RPMI7951 (cell line): ENCODE data around the gene NDUFB2. TPM values are rescaled to one million over a fixed set of nuclear protein-coding genes. Genes with fewer than 3 reads are reported as not detected.
"Not testable (repeated sequence)": the region's sequence is repeated elsewhere in the genome, so short reads cannot be mapped to it uniquely, and the experiment has no call there.

ENCODE experiments used
- DNase-seq: peaks from one replicate; pipeline ENCODE4 v3.0.0-alpha.2; 2012; ENCODE audit warnings: low read depth
- total RNA-seq: library from RNA; depleted of rRNA; stranded (reverse); fragments of >200 nt; shearing (Covaris generic); gene quantifications from 2 replicates; pipeline ENCODE4 v1.2.3, GENCODE V29; 2014; rRNA removed

Gene NDUFB2
- 333 and 473 TPM in 2 replicates for total RNA-seq

DNA sequence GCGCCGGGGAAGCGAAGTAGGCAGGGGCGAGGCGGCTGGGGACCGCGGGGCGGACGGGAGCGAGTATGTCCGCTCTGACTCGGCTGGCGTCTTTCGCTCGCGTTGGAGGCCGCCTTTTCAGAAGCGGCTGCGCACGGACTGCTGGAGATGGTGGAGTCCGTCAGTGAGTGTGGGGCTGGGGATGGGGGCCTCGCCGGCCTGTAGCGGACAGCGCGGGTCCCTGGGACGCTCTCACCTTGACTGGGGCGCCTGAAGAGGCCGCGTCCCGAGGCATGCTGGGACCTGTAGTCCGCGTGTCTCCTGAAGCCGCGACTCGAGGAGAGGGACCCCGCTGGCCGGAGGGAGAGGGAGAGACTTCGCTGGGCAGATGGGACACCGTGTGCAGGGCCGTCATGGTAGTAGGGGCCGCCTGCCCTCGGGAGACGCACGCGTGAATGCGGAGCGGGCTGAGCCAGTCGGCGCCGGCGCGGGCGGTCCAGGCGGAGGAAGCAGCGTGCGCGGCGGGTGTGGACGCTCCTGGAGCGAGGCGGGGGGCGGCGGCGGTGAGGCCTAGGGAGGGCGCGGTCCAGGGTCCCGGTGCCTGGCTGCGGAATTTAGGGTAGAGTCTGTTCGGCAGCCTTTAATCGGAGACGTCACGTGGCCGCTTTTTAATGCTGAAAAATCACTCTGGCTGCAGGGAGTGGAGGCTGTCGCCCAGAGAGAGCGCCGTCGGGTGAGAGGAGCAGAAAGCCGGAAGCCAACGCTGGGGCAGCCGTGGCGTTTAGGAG is at the start of gene NDUFB2:
Gene NDUFB2, plus strand, starts transcription at position 29 of the 767 bp plus-strand sequence. Its CDS starts 37 bp downstream, at position 66.
- DNase-seq: peak; percentile 78

DNA sequence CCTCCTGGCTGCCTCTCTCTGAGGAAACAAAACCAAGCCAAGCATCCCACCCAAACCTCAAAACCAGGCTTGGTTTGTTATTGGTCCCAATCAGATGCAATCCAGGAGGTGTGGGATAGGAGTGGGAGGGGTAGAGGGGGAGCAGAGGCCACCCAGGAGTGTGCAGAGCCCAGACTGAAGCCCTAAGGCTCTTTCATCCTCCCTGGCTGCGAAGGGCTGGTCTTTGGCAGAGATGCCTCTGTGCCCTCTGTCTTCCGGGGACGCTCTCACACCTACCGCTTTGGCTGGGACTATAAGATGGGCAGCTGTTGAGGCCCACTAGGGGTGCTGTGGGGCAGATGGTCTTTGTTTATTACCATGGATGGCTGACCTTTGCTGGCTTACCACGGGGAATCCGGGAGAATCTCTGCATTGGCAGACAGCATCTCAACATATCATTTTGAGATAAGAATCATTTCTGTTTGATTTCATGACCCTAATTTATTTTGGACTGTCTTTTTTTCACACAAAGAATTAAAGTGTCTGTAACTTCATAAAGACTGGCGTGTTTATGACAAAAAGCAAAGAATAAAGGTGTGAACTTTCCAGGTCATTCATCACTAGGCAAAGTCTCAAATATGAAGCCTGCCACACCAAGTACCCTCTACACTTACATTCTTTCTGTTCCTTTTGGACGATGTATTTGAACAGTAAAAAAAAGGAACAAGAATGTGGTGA is 49.4 kb upstream of the NDUFB2 start:
- DNase-seq: peak; percentile 84

DNA sequence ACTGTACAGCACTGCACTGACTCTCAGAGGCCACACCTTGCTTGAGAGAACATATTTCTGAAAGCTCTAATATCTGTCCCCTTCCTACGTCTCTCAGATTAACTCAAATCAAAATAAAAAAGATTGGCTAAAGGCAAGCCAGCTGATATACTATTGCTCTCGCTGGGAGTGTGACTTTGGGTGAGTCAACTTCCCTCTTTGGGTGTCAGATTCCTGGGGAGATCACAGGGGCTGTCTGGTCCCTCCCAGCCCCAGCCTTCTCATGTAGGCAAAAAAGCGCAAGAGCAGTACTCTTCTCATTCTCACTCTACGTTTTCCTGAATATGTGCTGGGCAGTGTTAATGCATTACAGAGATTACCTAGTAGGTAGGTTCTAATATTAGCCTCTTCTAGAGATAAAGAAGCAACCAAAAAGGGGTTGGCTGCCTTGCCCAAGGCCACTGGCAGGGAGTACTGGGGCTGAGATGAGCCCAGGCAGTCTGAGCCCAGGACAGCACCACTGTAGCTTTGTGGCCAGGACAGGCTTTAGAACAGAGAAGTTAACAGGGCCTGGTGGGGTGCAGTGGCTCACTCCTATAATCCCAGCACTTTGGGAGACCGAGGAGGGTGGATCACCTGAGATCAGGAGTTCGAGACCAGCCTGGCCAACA is 46.8 kb upstream of the NDUFB2 start:
- peak; percentile 68 for DNase-seq

DNA sequence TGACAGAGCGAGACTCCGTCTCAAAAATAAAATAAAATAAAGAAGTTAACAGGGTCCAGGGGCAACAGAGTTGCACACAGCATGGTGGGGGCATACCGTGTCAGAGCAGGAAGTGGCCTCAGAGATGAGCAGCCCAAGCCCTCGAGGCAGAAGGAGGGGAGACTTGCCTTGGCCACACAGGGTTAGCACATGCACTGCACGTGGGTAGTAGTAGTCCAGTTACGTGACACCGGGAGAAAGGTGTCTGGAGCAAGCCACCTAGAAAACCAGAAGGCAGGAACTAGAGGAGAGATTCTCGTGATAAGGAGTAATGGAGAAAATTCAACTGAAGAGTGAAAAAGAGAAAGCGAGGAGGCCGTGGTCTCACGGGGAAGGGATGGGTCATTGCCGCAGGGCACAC is 46.1 kb upstream of the NDUFB2 start:
- peak; percentile 35 for DNase-seq

DNA sequence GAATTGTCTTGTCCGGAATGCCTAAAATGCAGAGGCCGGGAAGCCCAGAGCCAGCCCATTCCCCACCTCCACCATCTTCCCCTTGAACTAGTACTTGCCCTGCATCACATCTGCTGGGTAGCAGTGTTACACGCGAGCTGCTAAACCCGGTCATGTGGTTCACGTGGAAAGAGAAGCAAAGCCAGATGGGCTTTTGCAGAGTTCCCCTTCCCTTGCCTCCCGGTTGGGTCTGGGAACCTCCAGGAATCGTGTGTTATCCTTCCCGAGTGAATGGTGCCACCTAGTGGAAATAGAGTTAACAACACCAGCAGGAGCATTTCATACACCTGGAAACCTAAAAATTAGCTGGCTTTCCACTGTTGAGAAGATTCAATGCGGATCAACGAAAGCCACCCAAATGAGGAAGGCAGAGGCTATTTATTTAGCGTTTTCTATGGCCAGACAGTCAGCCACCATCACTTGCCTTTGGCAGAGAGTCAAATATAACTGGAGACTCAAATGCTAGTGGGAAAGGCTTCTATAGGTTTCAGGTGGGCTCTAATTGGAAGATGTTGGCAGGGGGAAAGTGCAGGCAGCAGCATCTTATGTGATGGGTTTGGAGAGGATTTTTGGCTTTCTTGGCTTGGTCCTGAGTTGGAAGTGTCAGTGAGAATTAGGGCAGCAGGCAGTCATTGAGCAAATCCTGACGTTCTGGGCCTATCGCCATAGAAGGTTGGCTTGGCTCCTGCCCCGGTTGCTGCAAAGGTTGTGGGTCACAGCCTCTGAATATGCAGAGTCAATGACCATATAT is 43.0 kb upstream of the NDUFB2 start:
- DNase-seq: peak; percentile 85

DNA sequence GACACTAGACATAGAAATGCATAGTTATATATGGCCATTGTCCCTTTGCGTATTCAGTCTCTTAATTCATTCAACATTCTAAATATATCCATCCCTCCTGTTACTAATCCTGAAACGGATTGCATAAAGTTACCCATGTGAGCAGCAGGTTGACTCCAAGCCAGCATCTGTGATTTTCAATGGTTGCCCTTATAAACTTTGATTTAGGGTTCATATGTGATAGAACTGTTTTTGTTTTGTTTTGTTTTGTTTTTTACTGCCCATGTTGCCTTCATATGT is 42.5 kb upstream of the NDUFB2 start:
- DNase-seq: no peak

DNA sequence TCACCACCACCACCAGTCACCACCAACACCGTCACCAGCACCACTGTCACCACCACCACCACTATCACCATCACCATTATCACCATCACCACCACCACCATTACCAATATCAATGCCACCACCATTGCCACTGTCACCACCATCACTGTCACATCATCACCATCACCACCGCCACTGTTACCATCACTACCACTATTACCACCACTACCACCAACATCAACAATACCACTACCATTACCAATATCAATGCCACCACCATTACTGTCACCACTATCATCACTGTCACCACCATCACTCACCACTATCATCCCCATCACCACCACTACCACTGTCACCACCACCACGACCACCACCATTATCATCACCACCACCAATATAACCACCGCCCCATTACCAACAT is 41.8 kb upstream of the NDUFB2 start:
- DNase-seq: no peak

DNA sequence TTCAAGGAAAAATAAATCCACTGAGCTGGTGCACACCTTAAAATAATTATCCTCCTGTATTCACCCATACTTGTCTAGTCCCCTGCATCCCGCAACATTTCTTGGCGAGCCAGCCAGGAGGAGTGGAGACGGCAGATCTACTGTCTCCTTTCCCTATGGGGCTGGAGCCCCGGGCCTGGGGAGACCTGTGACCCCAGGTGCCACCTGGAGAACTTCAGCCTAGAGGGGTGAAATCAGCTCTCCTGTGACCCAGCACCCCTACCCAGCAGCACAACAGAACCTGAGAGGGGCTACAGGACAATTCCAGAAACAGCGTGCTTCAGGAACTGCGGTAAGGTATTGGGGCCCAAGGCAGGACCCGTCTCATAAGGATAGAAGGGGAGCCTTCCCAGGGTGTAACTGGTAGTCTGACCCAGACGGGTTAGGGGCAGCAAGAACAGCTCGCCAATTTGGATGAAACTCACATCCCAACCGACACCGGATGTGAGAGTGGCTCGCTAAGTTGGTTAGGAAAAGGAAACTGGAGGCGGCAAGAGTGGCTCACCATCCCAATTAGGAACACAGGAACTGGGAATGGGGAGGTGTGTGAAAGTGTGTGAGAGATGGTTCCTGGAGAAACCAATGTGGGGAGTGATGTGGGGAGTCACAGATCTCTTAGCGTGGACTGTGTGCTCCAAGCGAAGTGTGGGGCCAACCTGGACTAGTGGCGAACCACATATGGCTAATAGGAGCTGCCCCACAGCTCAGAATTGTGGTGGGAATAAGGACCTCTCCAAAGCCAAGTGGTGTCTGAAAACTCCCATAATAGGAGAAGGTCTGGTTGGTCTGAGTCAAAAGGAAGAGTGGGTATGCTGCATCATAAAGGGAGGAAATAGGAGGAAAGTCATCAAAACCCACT is 40.7 kb upstream of the NDUFB2 start:
- DNase-seq: no peak

DNA sequence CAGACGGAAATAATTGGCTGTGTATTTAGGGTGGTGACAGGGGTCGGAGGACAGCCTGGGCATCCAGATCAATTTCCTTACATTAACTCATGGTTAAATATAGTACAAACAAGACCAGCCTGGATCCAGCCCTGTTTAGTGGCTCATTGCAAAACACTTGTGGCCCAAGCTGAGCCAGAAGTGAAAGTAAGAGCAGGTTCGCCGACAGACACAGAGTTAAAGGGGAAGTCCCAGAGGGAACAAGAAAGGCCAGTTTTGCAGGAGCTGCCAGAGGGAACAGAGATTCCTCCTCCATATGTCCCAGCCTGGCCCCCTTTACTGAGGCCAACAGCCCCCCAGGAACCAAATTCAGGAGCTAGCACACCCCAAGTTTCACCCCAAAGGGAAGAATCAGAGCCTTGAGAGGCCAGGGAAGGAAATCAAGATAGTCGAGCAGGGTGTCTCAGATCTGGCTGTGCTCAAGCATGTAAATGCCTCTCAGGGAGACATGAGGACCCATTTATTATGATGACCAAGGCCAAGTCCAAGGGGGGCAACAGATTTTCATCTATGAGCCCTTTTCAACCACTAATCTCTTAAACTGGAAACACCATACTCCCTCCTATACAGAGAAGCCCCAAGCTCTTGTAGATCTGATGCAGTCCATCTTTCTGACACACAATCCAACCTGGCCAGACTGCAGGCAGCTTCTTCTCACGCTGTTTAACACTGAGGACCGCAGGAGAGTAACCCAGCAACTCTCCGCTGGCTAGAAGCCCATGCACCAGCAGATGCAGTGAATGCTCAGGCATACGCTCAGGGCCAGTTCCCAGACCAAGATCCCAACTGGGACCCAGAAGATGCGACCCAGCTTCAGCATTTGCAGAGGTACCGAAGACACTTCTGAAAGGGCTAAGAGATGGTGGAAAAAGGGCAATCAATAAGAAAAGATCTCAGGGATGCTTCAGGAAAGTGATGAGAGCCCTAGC is 39.7 kb upstream of the NDUFB2 start:
- DNase-seq: peak; percentile 78

DNA sequence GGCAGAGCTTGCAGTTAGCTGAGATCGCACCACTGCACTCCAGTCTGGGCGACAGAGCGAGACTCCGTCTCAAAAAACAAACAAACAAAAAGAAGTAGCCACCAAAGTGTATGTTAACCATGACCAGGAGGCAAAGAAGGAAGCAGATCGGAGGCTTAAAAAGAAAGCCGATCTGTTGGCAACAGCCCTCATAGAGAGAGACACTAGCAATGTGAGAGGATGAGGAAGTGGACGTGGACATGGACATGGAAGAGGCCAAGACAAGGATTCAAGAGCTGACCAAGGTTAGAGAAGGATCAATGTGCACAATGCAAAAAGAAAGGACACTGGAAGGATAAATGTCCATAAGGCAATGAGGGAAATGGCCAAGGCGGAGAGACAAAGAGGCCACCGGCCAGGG is 38.6 kb upstream of the NDUFB2 start:
- DNase-seq: no peak

DNA sequence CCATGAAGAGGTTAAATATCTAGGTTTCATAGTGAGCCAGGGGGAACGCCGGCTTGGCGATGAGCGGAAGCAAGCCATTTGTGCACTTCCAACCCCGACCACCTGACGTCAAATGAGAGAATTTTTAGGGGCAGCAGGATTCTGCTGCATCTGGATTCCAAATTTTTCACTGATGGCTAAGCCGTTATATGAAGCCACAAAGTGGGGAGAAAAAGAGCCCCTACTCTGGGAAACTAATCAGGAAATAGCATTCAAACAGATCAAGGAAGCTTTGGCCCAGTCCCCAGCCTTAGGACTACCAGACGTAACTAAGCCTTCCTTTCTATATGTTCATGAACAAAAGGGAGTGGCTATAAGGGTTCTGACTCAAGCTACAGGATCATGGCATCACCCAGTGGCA is 36.7 kb upstream of the NDUFB2 start:
- no peak for DNase-seq

DNA sequence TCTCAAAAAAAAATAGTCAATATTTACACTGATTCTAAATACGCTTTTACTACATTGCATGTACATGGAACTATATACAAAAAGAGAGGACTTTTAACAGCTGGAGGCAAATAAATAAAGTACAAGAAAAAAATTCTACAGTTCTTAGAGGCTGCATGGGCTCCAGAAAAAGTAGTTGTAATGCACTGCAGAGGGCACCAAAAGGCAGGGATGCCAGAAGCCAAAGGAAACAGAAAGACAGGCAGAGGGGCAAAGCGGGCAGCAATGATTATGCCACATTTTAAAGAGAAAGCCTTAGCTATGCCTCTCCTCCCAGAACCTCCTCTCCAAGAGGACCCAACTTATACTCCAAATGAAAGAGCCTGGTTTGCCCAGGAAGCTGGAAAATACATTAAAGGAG is 35.4 kb upstream of the NDUFB2 start:
- DNase-seq: peak; percentile 40

DNA sequence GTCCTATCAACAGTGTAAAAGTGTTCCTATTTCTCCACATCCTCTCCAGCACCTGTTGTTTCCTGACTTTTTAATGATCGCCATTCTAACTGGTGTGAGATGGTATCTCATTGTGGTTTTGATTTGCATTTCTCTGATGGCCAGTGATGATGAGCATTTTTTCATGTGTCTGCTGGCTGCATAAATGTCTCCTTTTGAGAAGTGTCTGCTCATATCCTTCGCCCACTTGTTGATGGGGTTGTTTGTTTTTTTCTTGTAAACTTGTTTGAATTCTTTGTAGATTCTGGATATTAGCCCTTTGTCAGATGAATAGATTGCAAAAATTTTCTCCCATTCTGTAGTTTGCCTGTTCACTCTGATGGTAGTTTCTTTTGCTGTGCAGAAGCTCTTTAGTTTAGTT is 33.6 kb upstream of the NDUFB2 start:
- DNase-seq: not testable (repeated sequence)

DNA sequence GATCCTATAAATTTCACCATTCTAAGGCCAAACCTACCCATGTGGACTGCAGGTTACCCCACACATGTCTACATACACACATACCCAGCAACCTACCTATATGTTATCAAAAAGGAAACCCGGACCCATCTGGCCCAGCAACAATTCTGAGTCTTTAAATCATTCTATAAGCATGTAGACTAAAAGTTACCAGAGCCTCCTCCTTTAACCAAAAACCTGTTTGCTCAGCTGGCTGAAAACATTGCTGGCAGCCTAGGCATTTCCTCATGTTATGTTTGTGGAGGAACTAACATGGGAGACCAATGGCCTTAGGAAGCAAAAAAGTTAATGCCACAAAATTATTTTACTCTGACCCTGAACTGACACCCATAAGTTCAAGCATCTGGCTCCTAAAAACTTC is 29.0 kb upstream of the NDUFB2 start:
- DNase-seq: no peak

DNA sequence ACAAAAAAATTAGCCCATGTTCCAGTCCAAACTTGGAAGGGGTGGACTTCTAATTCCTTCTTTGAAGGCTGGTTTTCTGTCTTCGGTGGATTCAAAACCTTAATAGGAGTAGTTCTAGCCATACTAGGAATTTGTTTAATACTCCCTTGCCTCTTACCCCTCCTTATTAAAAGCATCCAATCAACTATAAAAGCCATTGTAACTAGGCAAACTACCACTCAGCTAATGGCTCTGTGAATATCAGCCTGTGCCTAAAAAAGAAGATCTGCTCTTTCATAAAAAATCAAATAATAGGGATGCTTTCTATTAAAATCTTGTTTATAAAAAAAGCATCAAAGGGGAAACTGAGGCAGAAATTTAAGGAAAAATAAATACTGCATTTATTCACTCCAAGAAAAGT is 27.9 kb upstream of the NDUFB2 start:
- DNase-seq: no peak

DNA sequence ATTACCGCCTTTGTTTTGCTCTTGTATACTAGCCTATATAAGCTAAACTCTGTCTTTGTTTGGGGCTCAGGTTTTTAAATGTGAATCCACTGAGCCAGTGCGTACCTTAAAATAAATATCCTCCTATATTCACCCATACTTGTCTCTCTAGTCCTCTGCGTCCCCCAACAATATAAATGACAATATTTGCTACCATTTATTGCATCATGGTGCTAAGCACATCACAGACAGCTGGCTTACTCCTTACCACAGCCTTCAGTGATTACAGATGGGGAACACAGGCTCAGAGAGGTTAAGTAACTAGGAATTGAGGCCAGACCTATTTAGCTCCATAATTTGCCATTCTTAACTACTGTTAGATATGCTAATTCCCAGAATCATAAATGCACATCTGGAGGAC is 27.2 kb upstream of the NDUFB2 start:
- no peak for DNase-seq

DNA sequence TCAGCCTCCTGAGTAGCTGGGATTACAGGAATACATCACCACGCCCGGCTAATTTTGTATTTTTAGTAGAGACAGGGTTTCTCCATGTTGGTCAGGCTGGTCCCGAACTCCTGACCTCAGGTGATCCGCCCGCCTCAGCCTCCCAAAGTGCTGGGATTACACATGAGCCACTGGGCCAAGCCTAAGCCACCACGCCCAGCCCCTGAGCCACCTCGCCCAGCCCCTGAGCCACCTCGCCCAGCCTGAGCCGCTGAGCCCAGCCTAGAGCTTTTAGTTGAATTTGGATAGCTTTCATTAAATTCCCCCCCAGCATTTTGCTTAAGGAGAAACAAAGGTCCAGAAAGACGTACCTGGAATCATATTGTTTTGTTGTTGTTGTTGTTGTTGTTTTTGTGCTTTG is 26.6 kb upstream of the NDUFB2 start:
- DNase-seq: not testable (repeated sequence)

DNA sequence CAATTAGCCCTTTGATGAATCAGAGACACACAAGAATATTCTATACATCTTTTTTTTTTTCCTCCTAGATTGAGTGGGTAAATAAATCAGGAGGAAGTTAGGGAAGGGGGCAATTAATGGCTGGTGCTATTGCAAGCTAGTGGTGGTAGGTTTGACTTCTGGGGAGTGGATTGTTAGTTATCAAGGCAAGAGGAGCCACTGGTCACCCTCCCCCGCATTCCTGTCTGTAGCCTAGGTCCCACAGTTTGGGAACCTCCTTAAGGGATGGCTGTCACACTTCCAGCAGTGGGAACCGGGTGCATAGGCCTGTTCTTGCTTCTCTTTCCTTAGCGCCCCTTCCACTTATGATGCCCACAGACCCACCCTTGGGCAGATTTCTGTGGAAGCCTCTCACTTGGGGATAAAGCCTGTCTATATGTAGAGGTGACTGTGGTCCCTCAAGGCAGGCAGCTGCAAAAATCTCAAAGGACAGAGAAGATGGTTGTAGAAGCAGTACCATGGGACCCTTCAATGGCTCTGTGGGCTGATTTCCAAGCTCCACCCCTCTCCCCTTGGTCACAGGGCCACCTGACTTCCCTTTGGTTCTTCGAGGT is 26.1 kb upstream of the NDUFB2 start:
- DNase-seq: no peak

DNA sequence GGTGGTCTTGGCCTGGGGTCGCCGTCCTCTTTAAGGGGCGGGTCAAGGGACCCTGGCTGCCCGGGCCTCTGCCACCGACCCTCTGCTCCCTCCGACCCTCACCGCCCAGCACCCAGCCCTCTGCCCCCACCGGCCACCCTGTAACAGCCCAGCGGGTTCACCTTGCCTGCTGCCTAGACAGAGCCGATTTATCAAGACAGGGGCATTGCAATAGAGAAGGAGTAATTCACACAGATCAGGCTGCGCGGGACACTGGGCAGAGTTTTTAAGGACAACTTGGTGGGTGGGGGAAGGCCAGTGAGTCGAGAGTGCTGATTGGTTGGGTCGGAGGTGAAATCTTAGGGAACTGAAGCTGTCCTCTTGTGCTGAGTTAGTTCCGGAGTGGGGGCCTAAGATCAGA is 24.5 kb upstream of the NDUFB2 start:
- no peak for DNase-seq
